ENCODE measurements around the gene KIF5C. TPM values are rescaled to one million over a fixed set of nuclear protein-coding genes. Genes with fewer than 3 reads are reported as not detected.
A peak's percentile ranks its signal among the peaks of the same experiment; 100 is the strongest.

KIF5C gene
- total and polyA plus RNA-seq, 2 of the 13 experiments (the other 11 are each of a cell fraction or from before 2014, with no cell fraction given) = 0.15 to 0.20 TPM

DNA sequence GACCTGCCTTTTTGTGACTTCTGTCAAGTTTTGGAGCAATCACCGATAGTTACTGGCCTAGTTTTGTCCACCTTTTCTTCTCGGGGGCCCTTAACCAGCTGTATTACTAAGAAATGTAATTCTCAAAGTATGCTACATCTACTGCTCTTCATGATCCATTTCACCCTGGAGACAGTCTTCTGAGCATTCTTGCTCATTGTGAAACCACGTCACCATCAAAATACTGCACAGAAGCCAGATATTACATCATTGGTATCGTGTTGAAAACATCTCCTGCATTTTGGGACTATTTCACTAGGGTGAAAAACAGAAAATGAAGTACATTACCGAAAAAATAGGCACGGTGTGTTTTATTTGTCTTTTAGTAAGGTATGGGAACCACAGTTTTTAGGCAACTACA lies 175.2 kb downstream of the KIF5C start:
- no peak for TF ChIP-seq ZNF367 (CRISPR knock-in tag; IDR thresholded peaks at IDR 0.05; ENCODE audit: borderline replicate concordance)
- peak; percentile 37; the same call in 1 of the 2 replicates for TF ChIP-seq CREB1 (IDR thresholded peaks at IDR 0.05)
- no peak for TF ChIP-seq CREB1 (CRISPR knock-in tag; IDR thresholded peaks at IDR 0.05)
- TF ChIP-seq CEBPB (IDR thresholded peaks at IDR 0.05; ENCODE audit: borderline replicate concordance, low read depth, low read length) = 0 out of 2 replicates have a peak, but pooled peaks have one; percentile 2
- TF ChIP-seq PHF5A (CRISPR knock-in tag; IDR thresholded peaks at IDR 0.05; ENCODE audit: low read depth, unreplicated experiment) = no peak
- TF ChIP-seq ATF7 (IDR thresholded peaks at IDR 0.05) = peak; percentile 31; the same call in 1 of the 2 replicates
- no peak for TF ChIP-seq ATF7 (CRISPR knock-in tag; IDR thresholded peaks at IDR 0.05)
- BruUV-seq (replicated peaks) = no TSS peak
- CTCF ChIA-PET (ENCODE audit: low intra/inter-chr PET ratio, low total read pairs) = no interaction called here

GRCh38 chr2:149055751-149056150 lies 180.7 kb downstream of the KIF5C start:
- in situ Hi-C loops (cut with HindIII; ENCODE audit: extremely low pct_ligation_motif_present, low pct_unique_long_range_greater_than_20kb) = no loop called here
- Histone ChIP-seq H3K27ac (ENCODE audit: extremely low read length, insufficient read depth, low read length) (no peak overlapping the region), H2AFZ (ENCODE audit: low read length) (no peak overlapping the region), H3K9me3 (ENCODE audit: low read length) (no peaks in the 10 kb centered on the region), H3K36me3 (replicated peaks in 1 of 2; ENCODE audit: control insufficient read depth in 1 of 2, insufficient read depth in 2 of 2, low read length in 2 of 2) (no peaks in the 10 kb centered on the region), H3K4me3 (replicated peaks in 1 of 3; ENCODE audit: insufficient read depth in 1 of 3, low read depth in 2 of 3, low read length in 3 of 3) (no peak overlapping the region), H3K4me1 (ENCODE audit: insufficient read depth, low read length) (no peaks in the 10 kb centered on the region), H3K27me3 (ENCODE audit: control insufficient read depth in 1 of 2, insufficient read depth in 2 of 2, low read length in 2 of 2) (0 out of 5 replicates have a peak, but pooled peaks cover 0 to 4% of the 10 kb centered on the region in 2 experiments), H3K4me2 (ENCODE audit: low read depth, low read length) (no peak overlapping the region), H3K9ac (ENCODE audit: insufficient read depth, low read depth, low read length) (no peak overlapping the region), H4K20me1 (ENCODE audit: insufficient read depth, low read length) (no peaks in the 10 kb centered on the region), H3K79me2 (ENCODE audit: insufficient read depth, low read length) (no peaks in the 10 kb centered on the region)
- DNase-seq (ENCODE audit: low spot score) = no peak
- no peak for FAIRE-seq
- BruUV-seq (replicated peaks) = no TSS peak
- POLR2A ChIA-PET = no interaction called here
- intact Hi-C loops (cut with micrococcal nuclease; ENCODE audit: unreplicated experiment) = no loop called here
- CTCF ChIA-PET (ENCODE audit: low intra/inter-chr PET ratio, low total read pairs) = no interaction called here
- ATAC-seq = no peak
- 0% methylated on average over 1 of the region's 1 CpG for WGBS (ENCODE audit: low lambda C conversion rate)
- no peak for TF ChIP-seq POLR2AphosphoS2 (IDR thresholded peaks at IDR 0.05; ENCODE audit: low read depth, low read length)
- no peak for TF ChIP-seq REPIN1 (CRISPR knock-in tag; IDR thresholded peaks at IDR 0.05; ENCODE audit: borderline replicate concordance, low read depth)
- TF ChIP-seq HES4 (CRISPR knock-in tag; IDR thresholded peaks at IDR 0.05; ENCODE audit: borderline replicate concordance) = no peak
- TF ChIP-seq U2AF2 (IDR thresholded peaks at IDR 0.05; ENCODE audit: low read depth, low read length) = no peak
- TF ChIP-seq, protein P1, sequence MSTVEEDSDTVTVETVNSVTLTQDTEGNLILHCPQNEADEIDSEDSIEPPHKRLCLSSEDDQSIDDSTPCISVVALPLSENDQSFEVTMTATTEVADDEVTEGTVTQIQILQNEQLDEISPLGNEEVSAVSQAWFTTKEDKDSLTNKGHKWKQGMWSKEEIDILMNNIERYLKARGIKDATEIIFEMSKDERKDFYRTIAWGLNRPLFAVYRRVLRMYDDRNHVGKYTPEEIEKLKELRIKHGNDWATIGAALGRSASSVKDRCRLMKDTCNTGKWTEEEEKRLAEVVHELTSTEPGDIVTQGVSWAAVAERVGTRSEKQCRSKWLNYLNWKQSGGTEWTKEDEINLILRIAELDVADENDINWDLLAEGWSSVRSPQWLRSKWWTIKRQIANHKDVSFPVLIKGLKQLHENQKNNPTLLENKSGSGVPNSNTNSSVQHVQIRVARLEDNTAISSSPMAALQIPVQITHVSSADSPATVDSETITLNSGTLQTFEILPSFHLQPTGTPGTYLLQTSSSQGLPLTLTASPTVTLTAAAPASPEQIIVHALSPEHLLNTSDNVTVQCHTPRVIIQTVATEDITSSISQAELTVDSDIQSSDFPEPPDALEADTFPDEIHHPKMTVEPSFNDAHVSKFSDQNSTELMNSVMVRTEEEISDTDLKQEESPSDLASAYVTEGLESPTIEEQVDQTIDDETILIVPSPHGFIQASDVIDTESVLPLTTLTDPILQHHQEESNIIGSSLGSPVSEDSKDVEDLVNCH (CRISPR knock-in tag; IDR thresholded peaks at IDR 0.05) = no peak
- TF ChIP-seq NFE2 (CRISPR knock-in tag; IDR thresholded peaks at IDR 0.05) = no peak
- no peak for TF ChIP-seq ZNF724P (CRISPR knock-in tag; IDR thresholded peaks at IDR 0.05; ENCODE audit: borderline replicate concordance)
- TF ChIP-seq, protein P2, sequence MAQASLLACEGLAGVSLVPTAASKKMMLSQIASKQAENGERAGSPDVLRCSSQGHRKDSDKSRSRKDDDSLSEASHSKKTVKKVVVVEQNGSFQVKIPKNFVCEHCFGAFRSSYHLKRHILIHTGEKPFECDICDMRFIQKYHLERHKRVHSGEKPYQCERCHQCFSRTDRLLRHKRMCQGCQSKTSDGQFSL (CRISPR knock-in tag; IDR thresholded peaks at IDR 0.05) = no peak
- no peak for TF ChIP-seq MBD4 (IDR thresholded peaks at IDR 0.05; ENCODE audit: borderline replicate concordance, low read length)

More for the DNA sequence above, 175.2 kb downstream of the KIF5C start:
- H3K4me3 ChIP-seq (replicated peaks in 1 of 3; ENCODE audit: insufficient read depth in 1 of 3, low read depth in 2 of 3, low read length in 3 of 3) = no peak overlapping the region
- H3K9me3 ChIP-seq (ENCODE audit: low read length) = peaks cover 4% of the 10 kb centered on the region; the same call in 1 of the 2 replicates
- H3K27ac ChIP-seq (ENCODE audit: extremely low read length, insufficient read depth, low read length) = no peak overlapping the region
- H3K4me2 ChIP-seq (ENCODE audit: low read depth, low read length) = no peak overlapping the region
- H3K36me3 ChIP-seq (replicated peaks in 1 of 2; ENCODE audit: control insufficient read depth in 1 of 2, insufficient read depth in 2 of 2, low read length in 2 of 2) = no peaks in the 10 kb centered on the region
- H3K27me3 ChIP-seq (ENCODE audit: control insufficient read depth in 1 of 2, insufficient read depth in 2 of 2, low read length in 2 of 2) = 0 out of 5 replicates have a peak, but pooled peaks cover 0 to 3% of the 10 kb centered on the region in 2 experiments
- 3% methylated on average over 6 of the region's 6 CpGs for WGBS (ENCODE audit: low lambda C conversion rate)
- intact Hi-C loops (cut with micrococcal nuclease; ENCODE audit: unreplicated experiment) (no loop called here), in situ Hi-C loops (cut with HindIII; ENCODE audit: extremely low pct_ligation_motif_present, low pct_unique_long_range_greater_than_20kb) (no loop called here)
- DNase-seq (ENCODE audit: low spot score) = no peak
- no peaks in the 10 kb centered on the region for H4K20me1 ChIP-seq (ENCODE audit: insufficient read depth, low read length)
- POLR2A ChIA-PET = no interaction called here
- H3K9ac ChIP-seq (ENCODE audit: insufficient read depth, low read depth, low read length) = no peak overlapping the region
- H3K4me1 ChIP-seq (ENCODE audit: insufficient read depth, low read length) = no peaks in the 10 kb centered on the region
- H3K79me2 ChIP-seq (ENCODE audit: insufficient read depth, low read length) = no peaks in the 10 kb centered on the region
- no peak for ATAC-seq
- no peak for FAIRE-seq
- H2AFZ ChIP-seq (ENCODE audit: low read length) = no peak overlapping the region
